Thoracic aorta (tissue), 2 donors: Measurements from ENCODE around the gene CCNH. TPM values are rescaled to one million over a fixed set of nuclear protein-coding genes. Genes with fewer than 3 reads are reported as not detected.
A peak's percentile ranks its signal among the peaks of the same experiment; 100 is the strongest.

Experiments
- ATAC-seq: fragments of 150-250 bp; one replicate; pipeline ENCODE4 v1.8.0; 2017; ENCODE audit warnings: low read depth; ENCODE audit not compliant: insufficient number of reproducible peaks, low FRiP score
- DNase-seq: peaks from one replicate; pipeline ENCODE4 v3.0.0-alpha.2; 2020; ENCODE audit warnings: low spot score
- H3K27ac ChIP-seq, 2 donors: fragments of 200-600 bp; sonication (generic); 1 replicate in 1 of 2; 2 replicates in 1 of 2; pipeline ENCODE4 v1.5.1; 2016; ENCODE audit warnings: mild to moderate bottlenecking in 2 of 2, moderate library complexity in 2 of 2
- H3K27me3 ChIP-seq: fragments of 200-600 bp; sonication (generic); replicated peaks from 2 replicates; pipeline ENCODE4 v1.6.0; 2016; ENCODE audit warnings: mild to moderate bottlenecking; ENCODE audit not compliant: insufficient read depth
- H3K36me3 ChIP-seq: fragments of 200-600 bp; sonication (generic); one replicate; pipeline ENCODE4 v1.5.1; 2016
- H3K4me1 ChIP-seq, 2 donors: fragments of 200-600 bp; sonication (generic); 1 replicate in 1 of 2; 2 replicates in 1 of 2; pipeline versions ENCODE4 v1.5.1 to v1.6.0; 2016; ENCODE audit warnings: low read depth in 2 of 2, mild to moderate bottlenecking in 1 of 2; ENCODE audit not compliant: control insufficient read depth in 1 of 2
- H3K4me3 ChIP-seq: fragments of 200-600 bp; sonication (generic); 2 replicates; pipeline ENCODE4 v1.5.1; 2016; ENCODE audit warnings: mild to moderate bottlenecking
- H3K9me3 ChIP-seq: fragments of 200-600 bp; sonication (generic); 2 replicates; pipeline ENCODE4 v1.5.1; 2016
- total RNA-seq, 2 donors: library from RNA; depleted of rRNA; stranded (reverse); fragments of >200 nt; gene quantifications; one replicate each; pipeline versions ENCODE4 v1.1.0 to v1.2.3, GENCODE V29; 2016
- TF ChIP-seq, protein P1 (sequence below): fragments of 200-600 bp; sonication (generic); IDR thresholded peaks from one replicate; pipeline ENCODE4 v1.5.1; 2019; ENCODE audit warnings: antibody characterized with exemption

The CCNH gene
- total RNA-seq, 2 donors from 2014 or later = 172 to 203 TPM

DNA sequence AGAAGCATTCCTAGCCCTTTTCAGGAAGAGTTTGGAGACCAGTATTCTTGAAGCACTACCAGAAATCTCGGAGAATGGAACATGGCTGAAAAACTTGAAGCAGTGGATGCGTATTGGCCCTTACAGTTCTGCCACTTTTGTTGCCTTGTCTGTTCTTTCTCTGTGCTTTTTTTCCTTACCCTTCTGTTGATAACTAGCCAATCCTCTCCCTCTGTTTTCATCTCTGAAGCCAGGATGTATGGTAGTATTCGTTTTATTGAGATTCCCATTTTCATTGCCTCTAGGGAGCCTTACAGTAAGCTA, 564 bp upstream of the CCNH start:
- Histone ChIP-seq H3K36me3 (no peaks in the 10 kb centered on the region), H3K4me1 (peaks cover 8 to 13% of the 10 kb centered on the region in 2 donors), H3K9me3 (no peaks in the 10 kb centered on the region), H3K4me3 (peak overlapping the region; percentile 89), H3K27me3 (no peaks in the 10 kb centered on the region), H3K27ac (peak overlapping the region; percentile 96 to 98)
- no peak for DNase-seq
- TF ChIP-seq, protein P1, sequence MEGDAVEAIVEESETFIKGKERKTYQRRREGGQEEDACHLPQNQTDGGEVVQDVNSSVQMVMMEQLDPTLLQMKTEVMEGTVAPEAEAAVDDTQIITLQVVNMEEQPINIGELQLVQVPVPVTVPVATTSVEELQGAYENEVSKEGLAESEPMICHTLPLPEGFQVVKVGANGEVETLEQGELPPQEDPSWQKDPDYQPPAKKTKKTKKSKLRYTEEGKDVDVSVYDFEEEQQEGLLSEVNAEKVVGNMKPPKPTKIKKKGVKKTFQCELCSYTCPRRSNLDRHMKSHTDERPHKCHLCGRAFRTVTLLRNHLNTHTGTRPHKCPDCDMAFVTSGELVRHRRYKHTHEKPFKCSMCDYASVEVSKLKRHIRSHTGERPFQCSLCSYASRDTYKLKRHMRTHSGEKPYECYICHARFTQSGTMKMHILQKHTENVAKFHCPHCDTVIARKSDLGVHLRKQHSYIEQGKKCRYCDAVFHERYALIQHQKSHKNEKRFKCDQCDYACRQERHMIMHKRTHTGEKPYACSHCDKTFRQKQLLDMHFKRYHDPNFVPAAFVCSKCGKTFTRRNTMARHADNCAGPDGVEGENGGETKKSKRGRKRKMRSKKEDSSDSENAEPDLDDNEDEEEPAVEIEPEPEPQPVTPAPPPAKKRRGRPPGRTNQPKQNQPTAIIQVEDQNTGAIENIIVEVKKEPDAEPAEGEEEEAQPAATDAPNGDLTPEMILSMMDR = no peak
- ATAC-seq = no peak

DNA sequence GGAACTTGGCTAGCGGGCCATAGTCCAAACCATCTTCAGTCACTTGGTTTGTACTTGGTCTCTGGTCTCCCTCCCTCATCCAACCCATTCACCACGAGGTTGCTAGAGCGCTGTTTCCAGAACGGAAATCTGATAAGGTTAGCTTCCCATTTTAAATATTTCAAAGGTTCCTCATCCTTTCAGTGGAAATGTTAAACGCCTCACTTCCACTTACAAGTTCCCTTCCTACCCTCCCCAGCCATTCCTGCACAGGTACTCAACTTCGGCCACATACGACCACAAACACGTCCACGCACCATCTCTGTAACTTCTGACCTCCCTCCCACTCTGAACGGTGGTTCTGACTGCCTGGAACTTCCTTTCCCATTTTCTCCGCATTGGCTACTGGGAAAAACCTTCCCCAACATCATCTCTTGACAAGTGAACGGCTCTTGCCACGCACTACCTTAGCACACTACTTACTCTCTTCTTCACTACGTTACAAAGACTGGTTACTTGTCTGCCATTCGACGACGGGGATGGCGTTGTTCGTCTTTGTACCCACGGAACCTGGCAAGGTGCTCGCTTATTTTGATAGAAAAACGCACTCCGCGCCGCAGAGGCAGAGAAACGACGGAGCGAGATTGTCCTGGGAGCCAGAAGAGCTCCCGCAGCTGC, 629 bp downstream of the CCNH start:
- H3K4me1 ChIP-seq = peaks cover 8 to 13% of the 10 kb centered on the region in 2 donors
- H3K27ac ChIP-seq = peak overlapping the region; percentile 96 to 98
- peak; percentile 44 for ATAC-seq
- TF ChIP-seq, protein P1 = no peak
- H3K4me3 ChIP-seq = peak overlapping the region; percentile 89
- H3K9me3 ChIP-seq = no peaks in the 10 kb centered on the region
- peaks cover 7% of the 10 kb centered on the region for H3K36me3 ChIP-seq
- no peak for DNase-seq
- no peaks in the 10 kb centered on the region for H3K27me3 ChIP-seq

DNA sequence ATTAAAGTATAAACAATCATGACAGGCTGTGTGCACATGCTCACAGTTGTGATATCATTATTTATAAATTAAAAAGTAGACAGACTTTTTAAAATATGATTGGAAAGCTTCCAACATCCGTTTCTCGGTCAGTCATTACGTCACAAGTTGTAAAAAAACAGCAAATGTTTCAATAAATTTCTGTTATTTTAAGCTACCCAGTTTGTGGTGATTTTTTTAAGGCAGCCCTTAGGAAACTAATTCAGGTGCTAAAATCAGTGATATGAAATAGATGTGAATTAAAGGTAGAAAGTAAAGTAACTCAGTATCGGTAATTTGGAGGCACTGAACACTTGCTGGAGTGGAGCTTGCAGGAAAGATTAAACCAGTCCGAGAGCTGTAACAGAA, 1.2 kb downstream of the CCNH start:
- TF ChIP-seq, protein P1 = no peak
- Histone ChIP-seq H3K4me3 (peak overlapping the region; percentile 89), H3K36me3 (peaks cover 12% of the 10 kb centered on the region), H3K4me1 (peaks cover 8 to 13% of the 10 kb centered on the region in 2 donors), H3K27ac (peak overlapping the region; percentile 96 to 98), H3K9me3 (no peaks in the 10 kb centered on the region), H3K27me3 (no peaks in the 10 kb centered on the region)
- no peak for ATAC-seq
- DNase-seq = no peak

DNA sequence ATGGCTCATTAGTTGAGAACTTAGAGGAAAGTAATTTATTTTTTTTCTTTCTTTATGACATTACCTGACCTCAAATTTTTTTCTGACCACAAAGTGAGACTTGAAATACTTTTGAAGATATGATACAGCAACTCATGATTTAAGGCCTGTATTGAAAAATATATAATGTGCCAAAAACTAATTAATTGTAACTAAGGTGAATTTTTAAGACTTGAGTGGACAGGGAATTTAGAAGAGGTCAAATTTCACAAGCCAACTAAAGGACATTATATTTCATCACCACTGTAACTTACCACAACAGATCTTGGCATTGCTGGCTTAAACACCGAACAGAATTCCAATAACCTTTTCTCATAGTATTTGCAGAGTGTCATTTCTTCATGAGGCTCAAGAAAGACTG, 1.8 kb downstream of the CCNH start:
- Histone ChIP-seq H3K27ac (peak overlapping the region in 1 of 2 donors; percentile 98), H3K27me3 (no peaks in the 10 kb centered on the region), H3K9me3 (no peaks in the 10 kb centered on the region), H3K4me3 (peak overlapping the region; percentile 89), H3K4me1 (peaks cover 8 to 13% of the 10 kb centered on the region in 2 donors), H3K36me3 (peaks cover 18% of the 10 kb centered on the region)
- DNase-seq = no peak
- TF ChIP-seq, protein P1 = no peak
- ATAC-seq = no peak

DNA sequence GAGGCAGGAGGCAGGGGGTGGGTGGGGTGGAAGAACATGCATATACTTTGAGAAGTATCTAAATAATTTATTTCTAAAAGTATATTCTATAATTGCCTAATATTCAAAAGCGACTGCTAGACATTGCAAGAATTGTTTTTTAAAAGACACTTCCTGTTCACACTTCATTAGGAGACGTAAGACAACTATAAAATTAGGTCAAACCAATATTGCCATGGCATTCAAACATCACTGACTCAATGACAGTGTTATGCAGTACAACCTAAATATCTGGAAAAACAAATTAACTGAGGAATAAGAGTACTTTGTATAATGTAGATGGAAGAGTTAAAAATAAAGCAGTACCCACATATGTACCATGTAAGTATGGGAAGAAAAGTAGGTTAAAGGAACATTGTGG, 4.5 kb downstream of the CCNH start:
- ATAC-seq = no peak
- H3K27me3 ChIP-seq = no peaks in the 10 kb centered on the region

More for the DNA sequence above, 4.5 kb downstream of the CCNH start:
- no peak for DNase-seq
- TF ChIP-seq, protein P1 = no peak
- H3K4me1 ChIP-seq = peaks cover 8 to 13% of the 10 kb centered on the region in 2 donors
- no peaks in the 10 kb centered on the region for H3K9me3 ChIP-seq
- no peak overlapping the region for H3K4me3 ChIP-seq
- peaks cover 20% of the 10 kb centered on the region for H3K36me3 ChIP-seq
- no peak overlapping the region for H3K27ac ChIP-seq
